HG03108 (cell line): ENCODE data around the gene TRAF3IP1.
"Not testable (repeated sequence)": the region's sequence is repeated elsewhere in the genome, so short reads cannot be mapped to it uniquely, and the experiment has no call there.

Source experiments
- ATAC-seq: cut with Tn5 transposase; IDR thresholded peaks from one replicate; pipeline ENCODE4 v1.9.1; 2021; ENCODE audit warnings: moderate library complexity; ENCODE audit not compliant: unreplicated experiment

TRAF3IP1 gene

GRCh38 chr2:238442257-238442656, 121.9 kb downstream of the TRAF3IP1 start:
- ATAC-seq: not testable (repeated sequence)

GRCh38 chr2:238444242-238444641, 123.9 kb downstream of the TRAF3IP1 start:
- no peak for ATAC-seq

GRCh38 chr2:238445409-238446190, 125.3 kb downstream of the TRAF3IP1 start:
- no peak for ATAC-seq

- ATAC-seq: no peak
These were observed 126.1 kb downstream of the TRAF3IP1 start for GRCh38 chr2:238446371-238446770.

DNA sequence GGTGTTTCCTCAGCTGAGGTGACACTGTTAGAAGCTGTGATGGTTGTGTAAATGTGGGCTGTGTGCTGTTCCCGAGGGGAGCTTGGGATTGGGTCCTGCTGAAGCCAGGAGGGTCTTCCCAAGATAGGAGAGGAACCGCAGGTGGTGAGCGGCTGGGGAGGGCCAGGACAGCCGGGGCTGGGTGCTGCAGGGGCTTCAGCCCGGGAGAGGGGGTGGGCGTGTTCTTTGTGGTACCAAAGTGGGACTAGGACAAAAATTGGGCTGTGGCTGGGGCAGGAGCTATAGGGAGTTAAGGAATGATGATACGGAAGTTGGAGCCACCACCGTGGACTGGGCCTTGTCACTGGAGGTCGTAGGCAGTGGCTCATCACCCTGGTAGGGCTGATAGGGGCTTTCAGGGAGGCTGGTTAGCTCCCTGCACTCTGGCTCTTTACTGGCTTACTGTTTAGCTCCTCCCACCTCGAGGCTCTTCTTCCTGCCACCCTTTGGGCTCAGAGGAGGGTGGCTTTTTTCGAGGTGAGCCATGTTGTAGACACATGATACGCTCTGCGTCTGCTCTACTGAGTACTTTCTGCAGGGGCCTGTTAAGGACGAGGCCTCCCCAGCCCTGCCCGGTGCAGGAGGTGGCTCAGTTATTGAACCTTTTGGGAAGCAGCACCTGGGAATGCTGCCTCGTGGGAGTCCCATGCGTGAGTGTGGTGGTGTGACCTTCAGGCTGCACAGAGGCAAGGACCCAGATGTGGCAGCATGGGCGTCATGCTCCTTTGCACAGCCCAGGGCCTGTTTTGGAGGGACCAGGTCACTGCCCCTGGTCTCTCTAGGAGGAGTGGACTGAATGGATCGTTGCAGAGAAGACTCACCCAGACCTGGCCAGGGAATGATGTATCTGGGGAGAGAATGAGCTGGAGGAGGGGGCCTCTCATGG, 128.0 kb downstream of the TRAF3IP1 start:
- ATAC-seq: no peak

DNA sequence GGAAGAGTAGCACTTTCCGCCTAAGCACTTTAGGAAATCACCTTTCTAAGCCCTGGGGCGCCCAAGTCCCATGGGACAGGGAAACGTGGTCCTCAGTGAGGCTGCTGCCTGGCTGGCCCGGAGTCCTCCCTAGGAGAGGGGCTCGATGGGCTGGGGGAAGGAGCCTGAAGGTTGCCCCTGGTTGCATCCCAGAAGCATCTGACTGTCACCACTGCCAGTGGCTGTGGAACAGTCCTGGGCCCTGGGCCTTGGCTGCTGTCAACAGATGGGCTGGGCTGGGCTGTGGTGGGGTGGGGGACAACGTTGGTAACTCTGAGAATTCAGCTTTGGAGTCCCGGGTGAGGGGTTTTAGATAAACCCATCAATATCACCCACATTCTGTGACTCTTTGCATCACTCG, 128.9 kb downstream of the TRAF3IP1 start:
- ATAC-seq: no peak

DNA sequence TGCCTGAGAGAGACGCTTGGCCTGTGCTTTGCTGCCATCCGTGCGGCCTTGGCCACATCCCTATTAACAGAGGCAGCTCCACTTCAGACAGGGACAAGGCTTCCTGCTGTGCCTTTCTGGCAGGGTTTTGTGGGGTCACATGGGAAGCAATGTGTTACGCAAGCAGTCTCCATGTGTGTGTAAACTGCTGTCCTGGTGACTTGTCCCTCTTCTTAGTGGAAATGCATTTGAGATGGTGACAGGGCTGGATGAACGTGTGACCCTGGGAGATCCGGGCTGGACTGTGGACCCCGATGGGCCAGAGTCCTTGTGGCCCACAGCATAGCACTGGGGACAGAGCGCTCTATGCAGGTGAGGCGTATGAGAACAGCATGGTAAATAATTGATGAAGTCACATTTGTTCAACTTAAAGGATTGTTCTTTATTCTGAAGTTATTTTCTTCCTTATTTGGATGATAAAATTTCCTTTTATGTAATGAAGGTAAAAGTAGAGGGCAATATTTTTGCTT, 129.6 kb downstream of the TRAF3IP1 start:
- ATAC-seq: no peak

- no peak for ATAC-seq
These were observed 130.1 kb downstream of the TRAF3IP1 start for GRCh38 chr2:238450440-238450861.
